GM19467 (cell line): ENCODE data around the gene GALNT5.
"Not testable (repeated sequence)": the region's sequence is repeated elsewhere in the genome, so short reads cannot be mapped to it uniquely, and the experiment has no call there.

Experiments used
- ATAC-seq: cut with Tn5 transposase; IDR thresholded peaks from one replicate; pipeline ENCODE4 v1.9.1; 2021; ENCODE audit warnings: mild to moderate bottlenecking, moderate library complexity; ENCODE audit not compliant: unreplicated experiment

GALNT5 gene

DNA sequence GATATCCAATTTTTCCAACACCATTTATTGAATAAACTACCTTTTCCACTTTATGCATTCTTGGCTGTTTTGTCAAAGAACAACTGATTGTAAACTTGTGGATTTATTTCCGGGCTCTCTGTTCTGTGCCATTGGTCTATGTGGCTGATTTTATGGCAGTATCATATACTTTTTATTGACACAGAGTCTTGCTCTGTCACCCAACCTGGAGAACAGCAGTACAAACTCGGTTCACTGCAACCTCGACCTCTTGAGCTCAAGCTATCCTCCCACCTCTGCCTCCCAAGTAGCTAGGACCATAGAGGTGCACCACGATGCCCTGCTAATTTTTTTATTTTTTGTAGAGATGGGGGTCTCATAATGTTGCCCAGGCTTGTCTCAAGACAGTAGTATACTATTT is 6.7 kb upstream of the GALNT5 start:
- no peak for ATAC-seq

DNA sequence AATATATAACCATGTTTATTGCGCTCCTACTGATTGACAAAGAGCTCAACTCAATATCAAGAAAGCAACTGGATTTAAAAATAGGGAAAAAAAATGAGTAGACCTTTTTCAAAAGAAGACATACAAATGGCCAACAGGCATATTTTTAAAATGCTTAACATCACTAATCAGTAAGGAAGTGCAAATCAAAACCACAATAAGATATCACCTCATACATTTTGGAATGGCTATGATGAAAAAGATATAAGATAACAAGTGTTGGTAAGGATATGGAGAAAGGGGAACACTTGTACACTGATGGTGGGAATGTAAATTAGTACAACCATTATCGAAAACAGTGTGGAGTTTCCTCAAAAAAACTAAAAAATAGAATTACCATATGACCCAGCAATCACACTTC is 5.6 kb upstream of the GALNT5 start:
- no peak for ATAC-seq

DNA sequence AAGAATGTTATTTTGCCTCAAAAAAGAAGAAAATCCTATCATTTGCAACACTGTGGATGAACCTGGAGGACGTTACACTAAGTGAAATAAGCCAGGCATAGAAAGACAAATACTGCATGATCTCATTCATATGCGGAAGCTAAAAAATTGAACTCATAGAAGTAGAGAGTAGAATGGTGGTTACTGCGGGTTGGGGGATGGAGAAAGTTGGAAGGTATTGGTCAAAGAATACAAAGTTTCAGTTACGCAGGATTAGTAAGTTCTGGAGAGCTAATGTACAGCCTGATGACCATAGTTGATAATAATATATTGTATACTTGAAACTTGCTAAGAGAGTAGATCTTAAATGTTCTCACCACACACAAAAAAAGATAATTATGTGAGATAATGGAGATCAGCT is 5.0 kb upstream of the GALNT5 start:
- ATAC-seq = no peak

DNA sequence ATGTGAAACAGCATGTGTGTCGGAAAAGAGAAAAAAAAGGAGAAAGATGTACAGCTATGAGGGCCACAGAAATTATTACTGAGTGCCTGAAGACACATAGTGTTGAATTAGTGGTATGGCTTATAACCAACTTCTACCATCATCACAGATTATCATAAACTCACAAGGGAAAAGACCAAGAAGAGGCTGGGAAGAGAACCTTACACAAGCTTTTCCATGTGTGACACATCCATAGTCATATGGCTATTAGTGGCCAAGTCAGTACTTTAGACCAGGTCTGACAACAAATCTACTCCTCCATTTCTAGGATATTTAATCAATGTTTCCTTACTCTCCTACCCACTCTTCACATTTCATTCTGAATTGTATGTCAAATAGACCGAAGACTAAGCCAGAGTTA is 3.5 kb upstream of the GALNT5 start:
- no peak for ATAC-seq

DNA sequence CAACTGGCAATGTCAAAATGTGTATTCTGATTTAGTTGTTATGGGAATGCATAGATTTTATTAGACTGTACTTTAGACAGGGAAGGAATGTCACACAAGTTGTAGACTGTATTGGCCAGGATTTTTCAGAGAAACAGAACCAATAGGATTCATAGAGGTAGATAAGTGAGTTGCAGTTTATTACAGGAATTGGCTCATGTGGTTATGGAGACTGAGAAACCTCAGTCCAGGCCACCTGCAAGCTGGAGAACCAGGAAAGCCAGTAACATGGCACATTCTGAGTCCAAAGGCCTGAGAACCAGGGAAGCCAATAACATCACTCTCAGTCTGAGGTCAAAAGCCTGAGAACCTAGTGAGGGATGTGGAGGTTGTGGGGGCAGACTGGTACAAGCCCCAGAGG is 1.8 kb upstream of the GALNT5 start:
- ATAC-seq = no peak

DNA sequence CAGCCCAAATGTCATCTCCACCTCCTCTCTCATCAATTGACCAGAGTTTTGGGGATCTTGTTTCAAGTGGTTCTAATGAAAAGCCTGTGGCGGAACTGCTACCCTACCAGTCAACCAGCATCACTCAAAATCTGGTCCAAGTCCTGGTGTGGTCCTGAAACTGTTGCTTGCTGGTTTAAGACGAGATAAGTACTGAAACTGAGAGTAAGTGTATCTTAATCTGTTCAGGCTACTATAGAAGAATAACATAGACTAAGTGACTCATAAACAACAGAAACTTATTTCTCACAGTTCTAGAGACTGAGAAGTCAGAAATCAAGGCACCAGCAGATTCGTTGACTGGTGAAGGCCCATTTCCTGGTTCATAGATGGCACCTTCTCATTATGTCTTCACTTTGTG is 879 bp upstream of the GALNT5 start:
- peak; percentile 97 for ATAC-seq

DNA sequence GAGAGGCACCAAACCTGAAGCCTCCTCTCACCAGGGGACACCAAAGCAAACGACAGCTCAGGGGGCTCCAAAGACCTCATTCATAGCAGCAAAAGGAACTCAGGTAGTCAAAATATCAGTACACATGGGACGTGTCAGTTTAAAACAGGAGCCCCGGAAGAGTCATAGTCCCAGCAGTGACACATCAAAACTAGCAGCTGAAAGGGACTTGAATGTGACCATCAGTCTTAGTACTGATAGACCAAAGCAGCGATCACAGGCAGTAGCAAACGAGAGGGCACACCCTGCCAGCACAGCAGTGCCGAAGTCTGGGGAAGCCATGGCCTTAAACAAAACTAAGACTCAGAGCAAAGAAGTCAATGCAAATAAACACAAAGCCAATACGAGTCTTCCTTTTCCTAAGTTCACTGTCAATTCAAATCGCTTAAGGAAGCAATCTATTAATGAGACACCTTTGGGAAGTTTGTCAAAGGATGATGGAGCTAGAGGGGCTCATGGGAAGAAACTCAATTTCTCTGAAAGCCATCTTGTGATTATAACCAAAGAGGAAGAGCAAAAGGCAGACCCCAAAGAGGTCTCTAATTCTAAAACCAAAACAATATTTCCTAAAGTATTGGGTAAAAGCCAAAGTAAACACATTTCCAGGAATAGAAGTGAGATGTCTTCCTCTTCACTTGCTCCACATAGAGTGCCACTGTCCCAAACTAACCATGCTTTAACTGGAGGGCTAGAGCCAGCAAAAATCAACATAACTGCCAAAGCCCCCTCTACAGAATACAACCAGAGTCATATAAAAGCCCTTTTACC is 1.2 kb downstream of the GALNT5 start:
- no peak for ATAC-seq

DNA sequence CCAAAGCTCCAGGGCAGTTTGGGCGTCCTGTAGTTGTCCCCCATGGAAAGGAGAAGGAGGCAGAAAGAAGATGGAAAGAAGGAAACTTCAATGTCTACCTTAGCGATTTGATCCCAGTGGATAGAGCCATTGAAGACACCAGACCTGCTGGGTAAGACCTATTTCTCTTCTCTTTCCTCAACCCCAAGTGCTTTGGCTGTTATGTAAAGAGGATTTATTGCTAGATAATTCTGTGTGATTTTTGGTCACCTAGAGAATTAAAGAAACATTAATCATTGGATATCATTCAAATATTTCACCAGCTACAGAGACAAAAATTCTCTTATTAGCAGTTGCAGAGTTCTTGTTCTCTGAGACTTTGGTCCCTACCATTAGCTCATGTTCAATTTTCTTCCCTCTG is 1.9 kb downstream of the GALNT5 start:
- no peak for ATAC-seq

DNA sequence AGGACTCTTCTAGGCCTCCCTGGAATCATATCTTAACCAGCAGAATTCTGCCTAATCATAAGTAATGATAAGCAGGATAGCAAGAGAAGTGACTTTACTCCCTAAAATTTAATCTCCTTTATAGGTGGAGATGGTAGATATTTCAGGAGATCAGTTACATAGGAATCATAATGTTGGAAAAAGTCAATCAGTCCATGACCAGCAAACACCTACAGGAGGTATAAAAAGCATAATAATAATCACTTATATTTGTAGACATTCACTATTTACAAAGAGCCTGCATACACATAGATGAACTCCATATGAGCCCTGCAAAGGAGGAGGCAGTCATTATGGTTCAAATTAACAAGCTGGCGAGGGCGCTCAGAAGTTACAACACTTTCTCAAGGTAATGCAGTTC is 2.5 kb downstream of the GALNT5 start:
- ATAC-seq = no peak

DNA sequence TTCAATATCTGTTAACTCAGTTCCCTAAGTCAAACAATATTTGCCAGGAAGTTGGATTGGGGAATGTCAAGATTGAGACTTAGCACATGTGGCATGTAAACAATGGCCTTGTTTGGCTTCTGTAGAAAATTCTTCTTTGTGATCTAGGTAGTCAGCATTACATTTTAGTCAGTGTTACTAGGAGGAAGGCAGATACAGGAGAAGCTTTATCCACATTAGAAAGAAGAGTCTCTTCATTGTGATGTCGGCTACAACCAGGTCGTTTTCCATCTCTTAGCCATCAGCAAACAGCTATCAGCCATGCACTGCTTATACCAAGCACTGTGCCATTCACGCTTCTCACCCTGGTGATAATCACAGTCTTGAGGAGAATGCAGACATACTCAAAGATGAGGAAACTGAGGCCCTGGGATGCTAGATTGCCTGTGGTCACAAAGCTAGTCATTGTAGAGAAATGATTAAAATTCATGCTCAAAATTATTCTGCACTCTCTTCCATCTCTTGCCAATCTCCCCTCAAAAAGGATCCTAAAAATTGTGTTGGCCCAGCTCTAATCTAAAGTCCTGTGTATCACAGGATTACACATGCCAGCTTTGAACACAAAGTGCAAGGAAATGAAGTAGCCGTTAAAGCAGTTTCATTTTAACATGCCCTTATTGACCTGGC is 3.2 kb downstream of the GALNT5 start:
- no peak for ATAC-seq

DNA sequence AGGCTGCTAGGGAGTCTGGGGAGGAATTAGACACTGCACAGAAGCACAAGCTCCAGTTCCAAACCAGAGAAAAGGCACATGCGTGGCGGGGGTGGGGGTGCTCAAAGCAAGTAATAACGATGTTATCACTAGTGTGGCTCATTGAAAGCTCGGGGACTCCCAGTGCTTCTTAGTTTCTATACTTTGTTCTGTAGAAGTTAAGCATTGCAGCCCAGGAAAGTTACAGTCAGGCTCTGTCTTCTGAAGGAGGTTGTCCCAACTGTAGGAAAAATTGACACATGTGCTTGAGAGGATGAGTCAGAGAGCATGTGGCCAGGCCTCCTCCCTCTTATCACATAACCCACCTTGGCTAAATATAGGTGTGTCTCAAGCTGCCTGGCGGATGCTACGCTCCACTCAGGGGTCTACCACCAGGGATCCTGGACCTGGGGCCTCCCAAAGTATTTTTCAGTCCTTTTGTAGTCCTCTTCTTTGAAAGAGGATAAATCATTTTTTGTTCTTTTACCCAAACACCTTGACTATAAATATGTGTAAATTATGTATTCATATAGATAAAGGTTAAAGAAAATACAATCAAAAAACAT is 3.8 kb downstream of the GALNT5 start:
- ATAC-seq = no peak

DNA sequence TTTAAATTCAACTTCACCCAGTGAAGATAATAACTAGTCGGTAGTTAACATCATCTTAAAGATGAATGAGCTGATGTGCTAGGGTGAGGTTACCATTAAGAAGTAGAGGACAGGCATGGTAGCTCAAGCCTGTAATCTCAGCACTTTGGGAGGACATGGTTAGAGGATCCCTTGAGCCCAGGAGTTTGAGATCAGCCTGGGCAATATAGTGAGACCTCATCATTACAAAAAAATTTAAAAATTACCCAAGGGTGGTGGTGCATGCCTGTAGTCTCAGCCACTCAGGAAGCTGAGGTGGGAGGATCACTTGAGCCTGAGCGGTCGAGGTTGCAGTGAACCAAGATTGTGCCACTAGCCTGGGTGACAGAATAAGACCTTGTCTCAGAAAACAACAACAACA is 4.7 kb downstream of the GALNT5 start:
- no peak for ATAC-seq

DNA sequence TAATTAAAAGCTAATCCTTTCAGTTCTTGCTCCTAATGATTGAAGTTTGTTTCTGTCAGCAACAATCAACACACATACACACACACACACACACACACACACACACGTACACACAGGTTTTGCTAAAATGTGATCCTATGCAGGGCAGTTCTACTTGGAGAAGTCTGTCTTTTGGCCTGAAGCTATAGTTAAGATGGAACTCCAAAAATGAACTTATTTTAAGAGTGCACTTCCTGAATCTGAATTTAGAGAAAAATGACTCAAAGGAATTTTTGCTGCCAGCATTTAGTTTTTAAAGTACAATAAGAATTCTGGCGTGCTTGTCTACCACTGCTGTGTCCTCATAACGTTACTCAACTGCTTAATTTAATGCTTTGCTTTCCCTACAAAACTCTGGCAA is 6.6 kb downstream of the GALNT5 start:
- ATAC-seq = no peak

DNA sequence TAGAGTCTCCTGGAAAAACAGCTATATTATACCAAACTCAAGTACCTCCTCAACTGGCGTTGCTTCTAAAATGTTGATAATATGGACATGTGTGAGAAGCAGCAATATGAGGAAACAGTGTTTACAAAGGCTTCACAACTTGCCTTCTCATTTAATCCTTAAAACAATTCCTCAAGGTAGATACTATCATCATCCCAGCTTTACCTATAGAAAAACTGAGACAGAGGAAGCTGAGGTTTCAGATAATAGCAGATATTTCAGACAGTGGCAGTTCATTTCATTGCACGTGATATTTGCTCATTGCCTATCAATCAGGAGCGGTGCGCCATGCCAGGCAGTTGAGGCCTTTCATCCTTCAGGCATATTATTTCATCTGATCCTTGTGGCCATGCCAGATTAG is 8.3 kb downstream of the GALNT5 start:
- ATAC-seq = no peak

DNA sequence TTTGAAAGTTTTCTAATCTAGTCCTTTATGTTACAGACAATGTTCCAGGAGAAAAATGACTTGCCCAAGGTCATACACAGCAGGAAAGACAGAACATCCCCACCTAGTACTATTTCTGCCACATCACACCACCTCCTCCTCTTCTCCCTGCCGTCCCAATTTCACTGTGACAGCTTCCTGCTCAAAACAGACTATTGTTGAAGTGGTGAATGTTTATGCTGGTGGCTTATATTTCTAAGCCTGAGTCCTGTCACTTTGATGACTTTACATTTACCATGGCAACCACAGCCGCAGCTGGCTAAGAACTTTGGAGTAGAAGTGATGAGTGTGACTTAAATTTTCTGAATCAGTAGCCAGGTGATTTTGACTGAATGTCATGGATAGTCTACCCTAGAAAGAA is 10.0 kb downstream of the GALNT5 start:
- ATAC-seq = no peak

DNA sequence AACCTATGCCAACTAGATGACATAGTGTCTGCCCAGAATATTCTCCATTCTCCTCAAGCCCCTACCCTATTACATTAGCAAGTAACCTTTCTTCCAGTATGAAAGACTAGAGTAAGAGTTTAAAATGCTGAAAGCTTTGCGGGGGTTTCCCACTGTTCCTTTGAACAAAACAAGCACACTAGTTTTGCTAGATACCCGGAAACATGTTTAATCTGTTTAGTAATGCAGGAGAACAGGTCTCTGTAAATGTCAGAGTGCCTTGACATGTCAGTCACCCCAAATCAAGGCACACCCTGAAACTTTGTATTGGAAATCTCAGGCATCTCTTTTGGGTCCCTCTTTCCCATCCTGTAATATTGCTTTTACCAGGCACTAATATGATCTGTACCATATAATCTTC is 11.6 kb downstream of the GALNT5 start:
- no peak for ATAC-seq

DNA sequence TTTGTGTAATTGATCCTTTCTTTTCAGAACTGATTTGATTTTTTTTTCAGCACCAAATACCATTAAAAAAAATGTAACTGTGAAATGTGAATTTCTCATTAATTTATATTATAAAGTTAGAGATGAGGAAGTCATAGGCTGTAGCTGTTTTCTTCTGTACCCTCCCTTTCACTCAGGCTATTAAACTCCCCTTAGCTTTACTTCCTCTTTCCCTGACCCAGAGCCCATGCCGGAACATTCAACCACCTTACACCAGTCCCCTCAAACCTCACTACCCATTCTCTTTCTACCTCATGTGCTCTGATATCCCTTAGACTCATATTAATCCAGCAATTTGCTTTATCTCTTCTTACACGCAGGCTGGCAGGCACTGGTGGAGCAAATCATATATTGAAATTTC is 12.4 kb downstream of the GALNT5 start:
- no peak for ATAC-seq

DNA sequence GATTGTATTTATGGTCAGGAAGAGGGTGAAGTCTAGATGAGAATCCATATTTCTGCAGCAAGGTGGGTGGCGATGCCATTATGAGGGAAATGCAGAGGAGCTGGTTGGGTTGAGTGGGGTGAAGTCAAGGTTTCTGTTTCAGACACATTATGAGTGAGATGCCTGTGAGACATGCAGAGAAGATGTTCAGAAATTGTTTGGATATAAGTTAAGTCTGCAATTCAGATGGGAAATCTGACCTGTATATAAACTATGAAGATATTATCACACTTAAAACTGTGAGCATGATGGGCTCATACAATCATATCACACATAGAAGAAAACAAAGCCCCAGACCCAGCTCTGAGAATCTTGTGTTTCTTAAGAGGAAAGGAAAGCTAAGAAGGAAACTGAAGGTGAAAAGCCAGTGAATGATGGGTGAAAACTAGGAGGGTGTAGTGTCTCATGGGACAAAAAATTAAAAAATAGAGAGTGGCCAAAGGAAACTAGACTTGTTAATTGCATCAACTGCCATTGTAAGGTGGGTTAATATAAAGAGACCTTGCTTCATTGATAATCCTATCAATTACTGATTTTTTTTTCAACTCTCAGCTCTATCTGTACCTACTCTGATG is 14.2 kb downstream of the GALNT5 start:
- no peak for ATAC-seq

DNA sequence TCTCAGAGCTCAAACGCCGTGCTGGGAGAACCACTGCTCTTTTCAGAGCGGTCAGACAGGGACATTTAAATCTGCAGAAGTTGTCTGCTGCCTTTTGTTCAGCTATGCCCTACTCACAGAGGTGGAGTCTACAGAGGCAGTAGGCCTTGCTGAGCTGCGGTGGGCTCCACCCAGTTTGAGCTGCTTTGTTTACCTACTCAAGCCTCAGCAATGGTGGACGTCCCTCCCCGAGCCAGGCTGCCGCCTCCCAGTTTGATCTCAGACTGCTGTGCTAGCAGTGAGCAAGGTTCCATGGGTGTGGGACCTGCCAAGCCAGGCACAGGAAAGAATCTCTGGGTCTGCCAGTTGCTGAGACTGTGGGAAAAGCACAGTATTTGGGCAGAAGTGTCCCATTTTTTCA is 21.8 kb downstream of the GALNT5 start:
- ATAC-seq = not testable (repeated sequence)

DNA sequence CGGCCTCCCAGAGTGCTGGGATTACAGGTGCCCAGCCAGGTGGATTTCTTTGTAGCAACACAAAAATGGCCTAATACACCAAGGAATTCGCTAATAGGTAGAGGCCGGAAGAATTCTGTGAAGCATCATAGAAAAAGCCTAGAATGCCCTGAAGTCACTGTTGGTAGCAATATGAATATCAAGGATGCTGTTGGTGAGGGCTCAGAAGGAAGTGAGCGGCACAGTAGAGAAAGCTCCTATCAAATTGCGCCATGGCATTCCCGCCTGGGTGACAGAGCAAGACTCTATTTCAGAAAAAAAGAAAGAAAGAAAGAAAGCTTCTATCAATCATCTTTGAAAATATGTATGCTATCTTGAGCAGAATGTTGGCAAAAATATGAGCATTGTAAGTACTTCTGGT is 23.8 kb downstream of the GALNT5 start:
- no peak for ATAC-seq

DNA sequence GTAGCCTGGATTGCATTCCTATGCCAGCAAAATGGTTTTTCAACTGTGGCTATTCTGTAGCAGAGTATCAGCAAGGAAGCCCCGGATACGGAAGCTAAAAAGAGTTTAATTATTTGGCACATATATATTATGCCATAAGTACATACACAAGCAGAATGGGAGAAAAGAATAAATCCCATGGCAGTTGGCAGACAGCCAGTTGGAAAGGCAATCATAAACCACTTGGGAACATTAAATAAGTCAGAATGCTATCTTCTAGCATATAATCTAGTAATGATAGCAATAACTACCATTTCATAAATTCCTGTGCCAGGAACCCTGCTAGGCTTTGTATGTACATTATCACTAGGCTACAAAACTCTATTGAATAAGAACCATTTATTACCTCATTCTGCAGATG is 26.0 kb downstream of the GALNT5 start:
- no peak for ATAC-seq

DNA sequence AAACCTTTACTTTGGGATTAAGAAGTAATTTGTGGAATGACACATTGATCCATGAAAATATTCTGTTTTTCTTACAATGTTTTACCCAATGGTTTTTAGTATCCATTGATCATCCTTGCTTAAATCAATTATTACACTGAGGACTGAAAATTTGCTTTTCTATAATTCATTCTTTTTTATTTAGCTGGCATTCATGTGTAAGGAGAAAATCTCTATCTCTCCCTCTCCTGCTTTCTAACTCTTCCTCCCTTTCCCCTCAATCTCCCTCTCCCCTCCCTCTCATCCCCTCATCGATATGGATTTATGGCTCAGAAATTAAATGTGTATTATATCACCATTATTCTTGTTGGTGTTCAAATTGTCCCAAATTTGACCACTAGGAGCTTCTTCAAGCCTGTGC is 29.7 kb downstream of the GALNT5 start:
- ATAC-seq = no peak
